ENCODE measurements around the gene C6orf118.

C6orf118 gene

DNA sequence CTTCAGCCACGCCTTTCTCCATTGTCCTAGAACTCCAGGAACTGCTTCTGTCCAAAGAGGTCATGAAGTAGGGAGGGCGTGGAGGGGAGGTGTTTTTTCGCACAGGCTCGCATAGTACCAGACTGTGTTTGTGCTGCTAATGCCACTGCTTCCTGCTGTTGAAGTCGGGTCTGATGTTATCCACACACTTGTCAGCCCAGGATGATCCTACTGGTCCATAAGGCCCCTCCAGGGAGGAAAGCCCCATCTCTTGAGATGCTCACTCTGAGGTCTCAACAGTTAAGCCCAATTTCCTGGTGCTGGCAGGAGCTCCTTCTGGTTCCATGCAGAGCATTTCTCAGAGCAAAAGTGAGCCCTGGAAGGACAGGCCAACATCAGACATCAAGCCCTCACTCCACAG is 65.6 kb downstream of the C6orf118 start:
- no peak for DNase-seq

DNA sequence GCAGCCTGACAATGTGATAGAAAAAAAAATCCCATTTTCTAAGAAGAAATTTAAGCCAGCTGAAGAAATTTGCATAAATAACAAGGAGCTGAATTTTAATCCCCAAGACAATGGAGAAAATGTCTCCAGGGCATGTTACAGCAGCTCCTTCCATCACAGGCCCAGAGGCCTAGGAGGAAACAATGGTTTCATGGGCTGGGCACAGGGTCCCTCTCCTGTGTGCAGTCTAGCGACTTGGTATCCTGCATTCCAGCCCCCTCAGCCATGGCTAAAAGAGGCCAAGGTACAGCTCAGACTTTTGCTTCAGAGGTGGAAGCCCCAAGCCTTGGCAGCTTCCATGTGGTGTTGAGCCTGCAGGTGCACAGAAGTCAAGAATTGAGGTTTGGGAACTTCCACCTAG is 73.1 kb downstream of the C6orf118 start:
- no peak for DNase-seq

DNA sequence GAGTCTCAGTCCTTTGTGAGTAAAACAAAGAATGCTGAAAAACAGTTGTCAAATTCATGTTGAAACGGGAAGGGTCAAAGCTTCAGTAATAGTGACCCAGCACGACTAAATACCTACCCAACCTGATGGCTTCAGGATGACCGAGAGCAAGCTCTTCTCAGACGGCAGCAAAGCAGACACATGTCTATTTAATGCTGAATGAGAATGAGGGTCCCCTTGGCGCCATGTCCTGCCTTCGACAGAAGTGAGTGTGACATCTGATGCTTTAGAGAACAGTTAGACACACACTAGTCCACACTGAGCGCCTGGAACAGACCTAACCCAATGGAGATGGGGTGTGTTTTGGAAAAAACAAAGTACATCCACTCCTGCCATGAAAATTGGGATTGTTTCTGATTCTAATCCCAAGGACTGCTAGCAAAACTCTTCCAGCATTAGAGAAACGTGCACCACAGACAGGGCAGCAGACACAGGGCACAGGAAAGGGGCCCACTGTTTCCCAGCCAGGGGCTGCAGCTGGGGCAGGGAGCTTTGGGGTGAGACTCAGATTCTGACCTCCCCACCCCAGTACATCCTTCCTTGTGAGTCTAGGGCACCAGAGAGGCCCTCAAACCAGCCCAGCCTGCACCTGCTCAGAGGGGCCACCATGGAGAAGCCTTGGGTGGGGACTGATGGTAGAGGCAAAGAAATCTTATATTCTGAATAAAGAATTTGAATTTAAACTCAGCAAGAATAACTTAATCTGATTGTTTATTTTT is 76.5 kb downstream of the C6orf118 start:
- no peak for DNase-seq

DNA sequence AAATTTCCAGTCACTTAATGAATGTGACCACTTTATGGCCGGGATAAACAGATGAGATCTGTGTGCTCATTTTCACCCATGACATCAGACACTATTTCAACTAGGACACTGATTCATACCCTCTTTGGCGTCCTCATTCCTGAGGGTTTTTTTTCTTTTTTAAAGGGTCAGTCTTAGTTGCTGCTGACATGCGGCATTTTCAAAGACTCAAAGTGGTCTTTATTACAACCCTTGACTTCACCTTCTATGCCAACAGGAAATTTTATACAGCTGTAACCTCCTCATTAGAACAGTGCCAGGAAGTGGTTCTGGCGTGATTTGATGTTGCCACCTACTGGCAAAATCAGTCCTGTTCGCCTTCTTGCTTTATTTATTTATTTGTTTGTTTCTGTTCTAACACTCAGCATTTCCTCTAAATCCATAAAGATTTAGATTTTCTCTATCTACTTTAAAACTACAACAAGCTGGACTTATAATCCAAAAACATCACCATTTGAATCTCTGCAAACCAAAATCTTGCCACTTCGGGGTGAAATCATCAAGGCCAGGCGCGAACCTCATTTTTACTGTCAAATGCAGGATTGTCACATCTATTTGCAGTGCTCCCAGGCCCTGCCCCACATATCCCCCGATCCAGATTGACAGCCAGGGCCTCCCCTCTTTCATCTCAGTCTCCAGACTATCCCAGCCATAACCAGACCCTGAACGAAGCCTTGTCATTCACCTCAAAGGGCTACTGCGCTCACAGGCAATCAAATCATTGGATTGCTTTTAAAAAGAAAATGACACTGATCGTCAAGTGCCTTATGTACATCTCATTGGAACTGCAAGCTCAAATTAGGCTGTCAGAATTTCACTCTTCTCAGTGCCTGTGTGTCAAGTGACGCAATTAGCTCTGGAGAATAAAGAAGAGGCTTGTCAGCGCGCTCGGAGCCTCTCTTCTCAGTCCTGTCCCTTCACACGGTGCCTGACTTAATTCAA is 77.5 kb downstream of the C6orf118 start:
- no peak for DNase-seq

DNA sequence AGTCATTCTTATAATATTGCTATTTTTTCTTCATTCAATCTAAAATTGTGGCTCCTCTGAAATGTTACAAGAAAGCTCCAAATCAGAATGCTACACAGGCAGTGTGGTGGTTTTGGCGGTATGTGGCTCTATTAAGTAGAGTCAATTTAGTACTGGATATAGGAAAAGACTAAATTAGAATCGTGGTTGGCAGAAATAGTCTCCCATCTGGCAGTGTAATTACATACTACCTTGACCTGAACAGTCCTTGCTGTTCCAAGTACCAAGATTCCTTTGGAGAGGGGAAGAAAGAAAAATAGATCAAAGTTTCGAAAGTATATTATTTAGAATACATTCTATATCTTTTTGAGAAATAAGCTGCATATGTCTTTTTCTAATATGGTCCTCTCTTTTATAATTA is 78.2 kb downstream of the C6orf118 start:
- no peak for DNase-seq
